PC-3 (cell line): ENCODE data around the gene RAB8A. TPM values are rescaled to one million over a fixed set of nuclear protein-coding genes. Genes with fewer than 3 reads are reported as not detected.

Experiments
- ATAC-seq: fragments of 200-7000 bp; cut with Tn5 transposase; 2 replicates; pipeline ENCODE4 v1.9.1; 2020; ENCODE audit warnings: mild to moderate bottlenecking, moderate library complexity
- BruUV-seq: library from RNA; stranded (reverse); fragments of 400-500 nt; replicated peaks from 2 replicates; lab custom pipeline; 2021; lab: Mats Ljungman, UMichigan
- CTCF ChIA-PET: fragments of 300-600 bp; sonication (Branson Sonifier 250); formaldehyde crosslinking; loops from one replicate; lab custom pipeline; 2022; ENCODE audit warnings: antibody characterized with exemption; lab: Charles Lee
- POLR2A ChIA-PET: fragments of 300-600 bp; sonication (Branson Sonifier 250); formaldehyde crosslinking; loops from one replicate; lab custom pipeline; 2022; ENCODE audit warnings: antibody characterized with exemption; ENCODE audit not compliant: unreplicated experiment; lab: Charles Lee
- DNase-seq: peaks from one replicate; pipeline ENCODE4 v3.0.0-alpha.2; 2015
- H2AFZ ChIP-seq: fragments of 300-600 bp; sonication (generic); 2 replicates; pipeline ENCODE4 v1.6.0; 2016; ENCODE audit warnings: antibody characterized with exemption, low read length
- H3F3A ChIP-seq: fragments of 300-600 bp; sonication (generic); one replicate; pipeline ENCODE4 v1.6.0; 2017; ENCODE audit warnings: antibody characterized with exemption, low read length, control low read depth, mild to moderate bottlenecking; ENCODE audit not compliant: unreplicated experiment
- H3K27ac ChIP-seq: fragments of 300-600 bp; sonication (generic); 2 replicates; pipeline ENCODE4 v1.5.1; 2016; ENCODE audit warnings: mild to moderate bottlenecking, low read length
- H3K27me3 ChIP-seq: fragments of 300-600 bp; sonication (generic); 2 replicates; pipeline ENCODE4 v1.6.1; 2016; ENCODE audit warnings: low read length, mixed read lengths
- H3K36me3 ChIP-seq: fragments of 300-600 bp; sonication (generic); 2 replicates; pipeline ENCODE4 v1.6.1; 2016; ENCODE audit warnings: low read depth, mixed run types, low read length, mixed read lengths
- H3K4me1 ChIP-seq: fragments of 300-600 bp; sonication (generic); 2 replicates; pipeline ENCODE4 v1.5.1; 2016; ENCODE audit warnings: low read length; ENCODE audit not compliant: insufficient read depth
- H3K4me2 ChIP-seq: fragments of 300-600 bp; sonication (generic); 2 replicates; pipeline ENCODE4 v1.6.0; 2016; ENCODE audit warnings: low read length
- H3K4me3 ChIP-seq: fragments of 300-600 bp; sonication (generic); 2 replicates; pipeline ENCODE4 v1.5.1; 2016; ENCODE audit warnings: mild to moderate bottlenecking, low read length, mixed read lengths
- H3K79me2 ChIP-seq: fragments of 300-600 bp; sonication (generic); 2 replicates; pipeline ENCODE4 v1.6.1; 2017; ENCODE audit warnings: low read length, mixed read lengths
- H3K9ac ChIP-seq: fragments of 300-600 bp; sonication (generic); 2 replicates; pipeline ENCODE4 v1.6.0; 2016; ENCODE audit warnings: mild to moderate bottlenecking, low read length
- H3K9me2 ChIP-seq: fragments of 300-600 bp; sonication (generic); replicated peaks from 2 replicates; pipeline ENCODE4 v1.6.1; 2016; ENCODE audit warnings: mixed run types, low read length, mixed read lengths
- H3K9me3 ChIP-seq: fragments of 300-600 bp; sonication (generic); 2 replicates; pipeline ENCODE4 v1.6.1; 2016; ENCODE audit warnings: low read length, mixed read lengths
- H4K20me1 ChIP-seq: fragments of 300-600 bp; sonication (generic); 2 replicates; pipeline ENCODE4 v1.6.1; 2016; ENCODE audit warnings: low read length, mixed read lengths
- CTCF ChIP-seq: fragments of 300-600 bp; sonication (generic); conservative IDR thresholded peaks from 2 replicates; pipeline ENCODE4 v1.5.1; 2017; ENCODE audit warnings: antibody characterized with exemption, low read depth, mild to moderate bottlenecking, low read length
- EZH2 ChIP-seq: fragments of 300-600 bp; sonication (generic); IDR thresholded peaks from one replicate; pipeline ENCODE4 v1.6.1; 2017; ENCODE audit warnings: antibody characterized with exemption, mild to moderate bottlenecking, low read length; ENCODE audit not compliant: unreplicated experiment
- EZH2phosphoT487 ChIP-seq: fragments of 300-600 bp; sonication (generic); IDR thresholded peaks from 2 replicates; pipeline ENCODE4 v1.6.1; 2018; ENCODE audit warnings: mild to moderate bottlenecking, antibody characterized with exemption, low read length, borderline replicate concordance
- intact Hi-C: fragments of 100-400 bp; cut with micrococcal nuclease; formaldehyde crosslinking; loops from 2 replicates; pipeline ENCODE4 v1.9.0; 2023
- total RNA-seq: library from RNA; depleted of rRNA; stranded (reverse); fragments of >200 nt; gene quantifications from 2 replicates; pipeline ENCODE4 v1.2.3, GENCODE V29; 2014

RAB8A gene
- total RNA-seq, 1 experiment from 2014 or later: 94.5 TPM

- Histone ChIP-seq H3K4me2 (peak overlapping the region; percentile 85), H3K9me3 (no peaks in the 10 kb centered on the region), H3K79me2 (no peaks in the 10 kb centered on the region), H3K27ac (peak overlapping the region; percentile 99), H2AFZ (no peak overlapping the region), H3K4me1 (peaks cover 27% of the 10 kb centered on the region), H3K9me2 (no peaks in the 10 kb centered on the region), H3K4me3 (peak overlapping the region; percentile 56; the same call in 1 of the 2 replicates), H3K27me3 (no peaks in the 10 kb centered on the region), H3K9ac (peak overlapping the region; percentile 84), H3K36me3 (no peaks in the 10 kb centered on the region), H4K20me1 (no peaks in the 10 kb centered on the region), H3F3A (peaks cover 4% of the 10 kb centered on the region)
- POLR2A ChIA-PET: interaction anchor here (0.7 kb wide), 1 partner anchor 166 kb away, joined by 5 read pairs; no protein-coding TSS in a partner anchor
- TF ChIP-seq CTCF (no peak), EZH2phosphoT487 (no peak), EZH2 (no peak)
- CTCF ChIA-PET: no interaction called here
- BruUV-seq: no TSS peak
- intact Hi-C loops: no loop called here
- no peak for ATAC-seq
- DNase-seq: no peak
These were observed 48.8 kb downstream of the RAB8A start for GRCh38 chr19:16160445-16160942.

- POLR2A ChIA-PET: interaction anchor here (0.6 to 1.0 kb wide), 5 partner anchors 20 to 166 kb away, joined by 3 to 9 read pairs (median 5); no protein-coding TSS in a partner anchor
- peak overlapping the region; percentile 84 for H3K9ac ChIP-seq
- H3F3A ChIP-seq: peaks cover 4% of the 10 kb centered on the region
- peak overlapping the region; percentile 85 for H3K4me2 ChIP-seq
- TSS peak; percentile 83 for BruUV-seq
- no peaks in the 10 kb centered on the region for H3K9me3 ChIP-seq
- peak; percentile 98 for DNase-seq
- H3K79me2 ChIP-seq: no peaks in the 10 kb centered on the region
- intact Hi-C loops: loop anchor here (1.0 kb wide), 1 partner anchor 50 kb away; the partner anchor contains the start of gene RAB8A
- no peaks in the 10 kb centered on the region for H4K20me1 ChIP-seq
- no peaks in the 10 kb centered on the region for H3K27me3 ChIP-seq
- 0 out of 2 replicates have a peak overlapping the region, but pooled peaks have one; percentile 44 for H2AFZ ChIP-seq
- TF ChIP-seq EZH2phosphoT487: no peak
- no peak for TF ChIP-seq CTCF
- TF ChIP-seq EZH2: no peak
- peaks cover 27% of the 10 kb centered on the region for H3K4me1 ChIP-seq
- ATAC-seq: peak; percentile 80
- peak overlapping the region; percentile 56 for H3K4me3 ChIP-seq
- no peaks in the 10 kb centered on the region for H3K36me3 ChIP-seq
- H3K27ac ChIP-seq: peak overlapping the region; percentile 99
- H3K9me2 ChIP-seq: no peaks in the 10 kb centered on the region
- CTCF ChIA-PET: interaction anchor here (0.5 to 0.6 kb wide), 2 partner anchors 21 to 47 kb away, joined by 4 to 11 read pairs; no protein-coding TSS in a partner anchor
These were observed 49.4 kb downstream of the RAB8A start for GRCh38 chr19:16160943-16161560.
